Muscle layer of colon (tissue), 2 donors: ENCODE results near the gene POT1.

Experiments used
- H3K27ac ChIP-seq: one replicate; pipeline ENCODE4 v1.7.0; 2013; ENCODE audit warnings: low read depth, mild to moderate bottlenecking, low read length, moderate library complexity
- H3K27me3 ChIP-seq, 2 donors: one replicate each; pipeline ENCODE4 v1.7.0; 2013; ENCODE audit warnings: low read length in 2 of 2, mild to moderate bottlenecking in 2 of 2; ENCODE audit not compliant: insufficient read depth in 2 of 2, control insufficient read depth in 1 of 2
- H3K36me3 ChIP-seq: one replicate; pipeline ENCODE4 v1.7.0; 2013; ENCODE audit warnings: mild to moderate bottlenecking, low read length; ENCODE audit not compliant: insufficient read depth
- H3K4me1 ChIP-seq: one replicate; pipeline ENCODE4 v1.7.0; 2013; ENCODE audit warnings: mild to moderate bottlenecking, low read length; ENCODE audit not compliant: insufficient read depth
- H3K4me3 ChIP-seq, 2 donors: one replicate each; pipeline ENCODE4 v1.7.0; 2013; ENCODE audit warnings: low read length in 2 of 2, low read depth in 1 of 2, mild to moderate bottlenecking in 1 of 2, moderate library complexity in 1 of 2
- H3K9ac ChIP-seq: one replicate; pipeline ENCODE4 v1.7.0; 2013; ENCODE audit warnings: low read length
- H3K9me3 ChIP-seq: one replicate; pipeline ENCODE4 v1.7.0; 2013; ENCODE audit warnings: mild to moderate bottlenecking, low read length
- donor health status: abdominal sarcoma.
- donor health status: Adenocarcinoma of cecum.

Gene POT1

GRCh38 chr7:124799448-124799847 lies 130.2 kb downstream of the POT1 start:
- no peak overlapping the region for H3K27ac ChIP-seq
- no peak overlapping the region for H3K4me3 ChIP-seq
- no peaks in the 10 kb centered on the region for H3K4me1 ChIP-seq
- H3K9me3 ChIP-seq: no peaks in the 10 kb centered on the region
- no peaks in the 10 kb centered on the region for H3K36me3 ChIP-seq
- no peaks in the 10 kb centered on the region for H3K27me3 ChIP-seq
- H3K9ac ChIP-seq: no peak overlapping the region

- H3K9ac ChIP-seq: no peak overlapping the region
- H3K4me1 ChIP-seq: no peaks in the 10 kb centered on the region
- no peaks in the 10 kb centered on the region for H3K36me3 ChIP-seq
- no peak overlapping the region for H3K27ac ChIP-seq
- H3K9me3 ChIP-seq: no peaks in the 10 kb centered on the region
- H3K27me3 ChIP-seq: no peaks in the 10 kb centered on the region
- no peak overlapping the region for H3K4me3 ChIP-seq
These were observed 132.9 kb downstream of the POT1 start for GRCh38 chr7:124796771-124797170.

GRCh38 chr7:124792696-124793095 lies 136.9 kb downstream of the POT1 start:
- Histone ChIP-seq H3K27ac (no peak overlapping the region), H3K9ac (no peak overlapping the region), H3K9me3 (no peaks in the 10 kb centered on the region), H3K27me3 (no peaks in the 10 kb centered on the region), H3K36me3 (no peaks in the 10 kb centered on the region), H3K4me3 (no peak overlapping the region), H3K4me1 (no peaks in the 10 kb centered on the region)

GRCh38 chr7:124792002-124792401 lies 137.6 kb downstream of the POT1 start:
- no peaks in the 10 kb centered on the region for H3K9me3 ChIP-seq
- no peaks in the 10 kb centered on the region for H3K4me1 ChIP-seq
- H3K36me3 ChIP-seq: no peaks in the 10 kb centered on the region
- no peak overlapping the region for H3K9ac ChIP-seq
- no peak overlapping the region for H3K4me3 ChIP-seq
- H3K27me3 ChIP-seq: no peaks in the 10 kb centered on the region
- no peak overlapping the region for H3K27ac ChIP-seq

- H3K9me3 ChIP-seq: no peaks in the 10 kb centered on the region
- no peak overlapping the region for H3K4me3 ChIP-seq
- no peaks in the 10 kb centered on the region for H3K4me1 ChIP-seq
- no peaks in the 10 kb centered on the region for H3K27me3 ChIP-seq
- no peaks in the 10 kb centered on the region for H3K36me3 ChIP-seq
- no peak overlapping the region for H3K27ac ChIP-seq
- H3K9ac ChIP-seq: no peak overlapping the region
These were observed 138.2 kb downstream of the POT1 start for GRCh38 chr7:124791426-124791825.

- Histone ChIP-seq H3K27ac (no peak overlapping the region), H3K27me3 (no peaks in the 10 kb centered on the region), H3K4me3 (no peak overlapping the region), H3K36me3 (no peaks in the 10 kb centered on the region), H3K4me1 (no peaks in the 10 kb centered on the region), H3K9me3 (no peaks in the 10 kb centered on the region), H3K9ac (no peak overlapping the region)
These were observed 139.0 kb downstream of the POT1 start for GRCh38 chr7:124790645-124791044.

- H3K9me3 ChIP-seq: no peaks in the 10 kb centered on the region
- no peak overlapping the region for H3K27ac ChIP-seq
- H3K9ac ChIP-seq: no peak overlapping the region
- no peaks in the 10 kb centered on the region for H3K27me3 ChIP-seq
- H3K36me3 ChIP-seq: no peaks in the 10 kb centered on the region
- no peaks in the 10 kb centered on the region for H3K4me1 ChIP-seq
- H3K4me3 ChIP-seq: no peak overlapping the region
These were observed 143.6 kb downstream of the POT1 start for GRCh38 chr7:124785994-124786393.

- no peaks in the 10 kb centered on the region for H3K9me3 ChIP-seq
- no peaks in the 10 kb centered on the region for H3K36me3 ChIP-seq
- H3K4me1 ChIP-seq: no peaks in the 10 kb centered on the region
- H3K4me3 ChIP-seq: no peak overlapping the region
- no peaks in the 10 kb centered on the region for H3K27me3 ChIP-seq
- H3K27ac ChIP-seq: no peak overlapping the region
- H3K9ac ChIP-seq: no peak overlapping the region
These were observed 144.5 kb downstream of the POT1 start for GRCh38 chr7:124784879-124785818.

- Histone ChIP-seq H3K4me1 (no peaks in the 10 kb centered on the region), H3K36me3 (no peaks in the 10 kb centered on the region), H3K9ac (no peak overlapping the region), H3K9me3 (no peaks in the 10 kb centered on the region), H3K27ac (no peak overlapping the region), H3K4me3 (no peak overlapping the region), H3K27me3 (no peaks in the 10 kb centered on the region)
These were observed 146.4 kb downstream of the POT1 start for GRCh38 chr7:124783271-124783670.

GRCh38 chr7:124781907-124782734 lies 147.5 kb downstream of the POT1 start:
- no peak overlapping the region for H3K9ac ChIP-seq
- H3K4me3 ChIP-seq: peak overlapping the region in 1 of 2 donors; percentile 4
- no peaks in the 10 kb centered on the region for H3K9me3 ChIP-seq
- H3K27me3 ChIP-seq: no peaks in the 10 kb centered on the region
- H3K4me1 ChIP-seq: no peaks in the 10 kb centered on the region
- no peaks in the 10 kb centered on the region for H3K36me3 ChIP-seq
- no peak overlapping the region for H3K27ac ChIP-seq

GRCh38 chr7:124781418-124781817 lies 148.2 kb downstream of the POT1 start:
- no peak overlapping the region for H3K9ac ChIP-seq
- no peak overlapping the region for H3K4me3 ChIP-seq
- no peaks in the 10 kb centered on the region for H3K9me3 ChIP-seq
- no peaks in the 10 kb centered on the region for H3K27me3 ChIP-seq
- H3K27ac ChIP-seq: no peak overlapping the region
- H3K36me3 ChIP-seq: no peaks in the 10 kb centered on the region
- H3K4me1 ChIP-seq: no peaks in the 10 kb centered on the region
